Measurements from ENCODE around the gene CDC42BPB. TPM values are rescaled to one million over a fixed set of nuclear protein-coding genes. Genes with fewer than 3 reads are reported as not detected.

The CDC42BPB gene
- total RNA-seq, 2 experiments from 2014 or later, result 0.13 to 0.16 TPM

DNA sequence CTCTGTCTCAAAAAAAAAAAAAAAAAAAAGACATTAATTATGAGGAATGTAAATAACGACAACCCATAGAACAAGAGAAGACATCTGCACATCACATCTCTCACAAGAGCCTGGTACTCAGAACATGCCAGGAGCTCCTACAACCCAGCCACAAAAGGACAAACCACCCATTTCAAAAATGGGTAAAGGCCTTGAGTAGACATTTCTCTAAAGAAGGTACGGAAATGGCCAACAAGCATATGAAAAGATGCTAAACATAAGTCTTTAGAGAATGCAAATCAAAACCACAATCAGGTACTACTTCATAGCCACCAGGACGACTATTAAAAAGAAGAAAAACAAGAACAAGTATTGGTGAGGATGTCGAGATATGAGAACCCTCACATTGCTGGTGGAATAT, 121.6 kb downstream of the CDC42BPB start:
- Mint-ChIP-seq H3K9me3 (ENCODE audit: insufficient read depth) (no peaks in the 10 kb centered on the region), H3K4me3 (no peak overlapping the region), H3K27ac (no peak overlapping the region), H3K36me3 (ENCODE audit: low read depth) (no peaks in the 10 kb centered on the region), H3K27me3 (ENCODE audit: low read depth) (peaks cover 3% of the 10 kb centered on the region), H3K4me1 (ENCODE audit: low read depth) (no peaks in the 10 kb centered on the region)
- ChIA-PET CTCF (interaction anchor here (0.7 kb wide), 1 partner anchor 18 kb away, joined by 3 read pairs; no protein-coding TSS in a partner anchor), POLR2A (no interaction called here)
- ATAC-seq (no peak), DNase-seq (no peak)

DNA sequence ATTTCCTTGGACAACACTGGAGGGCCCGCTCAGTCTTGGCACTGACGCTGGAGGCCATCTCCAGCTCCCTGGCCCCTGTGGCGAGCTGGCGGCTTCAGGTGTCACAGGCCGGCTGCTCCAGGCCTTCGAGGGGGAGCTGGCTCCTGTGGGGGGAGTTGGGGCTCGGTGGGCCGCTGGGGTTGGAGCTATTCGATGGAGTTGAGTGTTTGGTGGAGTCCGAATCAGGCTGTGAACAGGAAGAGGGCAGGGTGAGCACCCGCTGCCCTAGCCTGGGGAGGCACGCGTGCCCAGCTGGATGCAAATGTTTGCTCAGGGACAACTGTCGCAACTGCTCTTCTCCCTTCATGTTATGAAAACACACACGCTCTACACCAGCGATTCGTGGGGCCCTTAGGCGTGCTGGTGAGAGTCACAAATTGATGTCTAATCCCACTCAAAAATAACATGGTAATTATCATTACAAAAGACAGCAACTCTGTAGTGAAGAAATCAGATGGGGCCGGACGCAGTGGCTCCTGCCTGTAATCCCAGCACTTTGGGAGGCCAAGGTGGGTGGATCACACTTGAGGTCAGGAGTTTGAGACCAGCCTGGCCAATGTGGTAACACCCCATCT, 123.6 kb downstream of the CDC42BPB start:
- Mint-ChIP-seq H3K27me3 (ENCODE audit: low read depth) (peaks cover 8% of the 10 kb centered on the region), H3K36me3 (ENCODE audit: low read depth) (no peaks in the 10 kb centered on the region), H3K9me3 (ENCODE audit: insufficient read depth) (no peaks in the 10 kb centered on the region), H3K4me1 (ENCODE audit: low read depth) (no peaks in the 10 kb centered on the region), H3K4me3 (no peak overlapping the region), H3K27ac (no peak overlapping the region)
- POLR2A ChIA-PET, result no interaction called here
- CTCF ChIA-PET, result no interaction called here
- ATAC-seq, result no peak
- no peak for DNase-seq

DNA sequence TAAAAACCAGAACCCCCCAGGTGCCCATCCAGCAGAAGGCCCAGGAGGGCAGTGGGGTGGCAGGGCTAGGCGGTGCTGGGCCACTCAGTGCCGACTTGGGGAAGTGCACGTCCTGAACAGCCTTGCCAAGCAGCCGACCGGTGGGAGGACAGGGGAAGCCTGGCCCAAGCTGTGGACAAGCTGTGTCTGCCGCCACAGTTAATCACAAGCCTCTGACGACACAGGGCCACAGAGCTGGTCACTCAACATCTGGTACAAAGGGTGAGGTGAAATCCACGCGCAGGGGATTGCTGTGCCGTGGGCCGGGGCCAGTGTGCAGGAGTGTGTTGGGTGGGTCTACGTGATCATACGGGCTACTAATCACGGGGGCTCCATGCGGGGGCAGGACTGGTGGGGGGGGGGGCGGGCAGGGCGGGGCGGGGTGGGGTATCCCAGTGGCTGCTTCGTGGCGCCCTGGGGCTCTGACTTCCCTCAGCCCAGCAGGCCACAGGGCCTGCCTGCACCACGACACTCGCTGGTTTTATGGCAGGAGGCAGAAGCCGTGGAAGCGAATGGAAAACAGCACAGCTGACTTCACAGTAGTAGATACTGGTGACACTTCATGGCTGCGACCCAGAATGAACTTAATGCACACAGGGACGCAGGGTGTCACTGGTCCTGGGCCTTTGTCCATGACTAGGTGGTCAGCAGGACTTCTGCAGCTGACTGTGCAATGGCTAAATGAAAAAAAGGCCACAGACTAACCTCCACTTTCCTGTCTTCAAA, 124.7 kb downstream of the CDC42BPB start:
- H3K4me1 Mint-ChIP-seq (ENCODE audit: low read depth), result peaks cover 5% of the 10 kb centered on the region
- peaks cover 17% of the 10 kb centered on the region for H3K27me3 Mint-ChIP-seq (ENCODE audit: low read depth)
- CTCF ChIA-PET, result no interaction called here
- no peaks in the 10 kb centered on the region for H3K36me3 Mint-ChIP-seq (ENCODE audit: low read depth)
- H3K4me3 Mint-ChIP-seq, result no peak overlapping the region
- no peak for ATAC-seq
- POLR2A ChIA-PET, result no interaction called here
- no peak for DNase-seq
- H3K9me3 Mint-ChIP-seq (ENCODE audit: insufficient read depth), result no peaks in the 10 kb centered on the region
- no peak overlapping the region for H3K27ac Mint-ChIP-seq

DNA sequence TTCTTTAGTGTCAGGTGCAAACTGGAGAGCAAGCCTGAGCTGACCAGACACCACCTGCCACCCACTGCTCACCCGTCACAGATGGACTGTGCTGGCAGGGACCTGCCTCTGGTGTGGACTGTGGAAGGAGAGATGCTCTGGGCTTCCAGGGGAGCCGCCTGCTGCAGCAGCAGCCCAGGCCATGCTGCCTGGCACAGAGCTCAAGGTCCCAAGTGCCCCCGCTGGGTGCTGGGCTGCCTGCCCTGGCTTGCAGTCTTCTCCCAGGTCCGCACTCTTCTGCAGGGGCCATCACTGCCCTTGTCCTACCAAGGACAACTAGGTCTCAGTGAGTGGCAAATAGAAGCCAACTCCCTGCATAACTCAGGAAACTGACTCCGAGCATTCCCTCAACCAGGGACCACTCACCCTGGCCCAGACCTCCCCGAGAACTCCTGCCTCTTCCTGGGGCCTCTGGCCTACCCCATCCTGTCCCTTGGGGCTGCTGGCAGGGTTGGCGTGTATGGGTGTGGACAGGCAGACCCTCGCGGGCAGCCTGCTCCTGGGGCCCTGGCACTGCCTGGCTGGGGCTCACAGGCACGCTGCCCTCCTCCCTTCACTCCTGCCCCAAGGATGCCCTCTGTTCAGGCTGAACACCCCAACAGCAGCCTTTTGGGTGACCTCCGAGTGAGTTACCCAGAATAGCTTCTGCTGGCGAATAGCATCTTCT, 125.6 kb downstream of the CDC42BPB start:
- no peaks in the 10 kb centered on the region for H3K9me3 Mint-ChIP-seq (ENCODE audit: insufficient read depth)

DNA sequence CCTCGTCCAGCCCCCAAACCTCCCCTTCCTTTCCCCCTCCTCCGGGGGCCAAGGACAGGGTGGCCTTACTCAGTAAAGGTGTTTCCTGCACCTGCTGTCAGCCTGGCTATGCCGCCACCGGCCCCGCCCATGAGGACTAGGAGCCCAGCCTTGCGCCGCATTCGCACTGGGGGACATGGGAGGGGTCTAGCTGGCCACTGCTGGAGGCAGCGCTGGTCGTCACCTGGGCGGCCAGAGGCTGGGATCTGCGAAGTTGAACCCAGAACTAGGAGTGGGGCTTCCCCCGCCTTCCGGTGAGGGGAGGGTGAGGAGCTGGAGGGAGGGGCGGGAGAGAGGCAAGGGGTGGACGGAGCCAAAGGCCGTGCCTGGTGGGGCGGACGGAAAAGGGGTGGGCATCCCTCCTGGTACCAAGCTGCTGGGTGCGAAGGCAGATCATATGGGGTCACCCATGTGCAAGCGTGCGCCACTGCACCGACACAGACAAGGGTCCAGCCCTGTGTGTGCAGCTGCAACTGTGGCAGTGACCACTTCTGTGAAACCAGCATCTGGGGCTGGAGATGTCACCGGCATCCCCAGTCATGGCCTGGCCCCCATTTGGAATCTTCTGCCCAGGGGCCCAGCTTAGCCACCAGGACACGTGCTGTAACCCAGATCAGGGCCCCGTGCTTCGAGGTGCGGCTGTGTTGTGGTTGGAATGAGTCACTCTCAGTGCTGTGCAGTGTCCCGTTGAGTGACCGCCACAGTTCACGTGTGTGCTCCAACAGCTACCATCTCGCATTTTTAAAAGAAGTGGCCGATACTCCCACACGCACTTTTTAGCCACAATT, 126.4 kb downstream of the CDC42BPB start:
- H3K27me3 Mint-ChIP-seq (ENCODE audit: low read depth), result peaks cover 29% of the 10 kb centered on the region
- no peak overlapping the region for H3K27ac Mint-ChIP-seq
- H3K36me3 Mint-ChIP-seq (ENCODE audit: low read depth), result no peaks in the 10 kb centered on the region
- H3K4me1 Mint-ChIP-seq (ENCODE audit: low read depth), result peaks cover 5% of the 10 kb centered on the region
- POLR2A ChIA-PET, result no interaction called here
- no peaks in the 10 kb centered on the region for H3K9me3 Mint-ChIP-seq (ENCODE audit: insufficient read depth)
- CTCF ChIA-PET, result no interaction called here
- ATAC-seq (no peak), DNase-seq (no peak)
- H3K4me3 Mint-ChIP-seq, result no peak overlapping the region

More for the DNA sequence above, 125.6 kb downstream of the CDC42BPB start:
- CTCF ChIA-PET, result no interaction called here
- Mint-ChIP-seq H3K27ac (no peak overlapping the region), H3K4me1 (ENCODE audit: low read depth) (peaks cover 5% of the 10 kb centered on the region), H3K4me3 (no peak overlapping the region), H3K27me3 (ENCODE audit: low read depth) (peaks cover 22% of the 10 kb centered on the region), H3K36me3 (ENCODE audit: low read depth) (no peaks in the 10 kb centered on the region)
- no peak for DNase-seq
- POLR2A ChIA-PET, result no interaction called here
- ATAC-seq, result no peak

DNA sequence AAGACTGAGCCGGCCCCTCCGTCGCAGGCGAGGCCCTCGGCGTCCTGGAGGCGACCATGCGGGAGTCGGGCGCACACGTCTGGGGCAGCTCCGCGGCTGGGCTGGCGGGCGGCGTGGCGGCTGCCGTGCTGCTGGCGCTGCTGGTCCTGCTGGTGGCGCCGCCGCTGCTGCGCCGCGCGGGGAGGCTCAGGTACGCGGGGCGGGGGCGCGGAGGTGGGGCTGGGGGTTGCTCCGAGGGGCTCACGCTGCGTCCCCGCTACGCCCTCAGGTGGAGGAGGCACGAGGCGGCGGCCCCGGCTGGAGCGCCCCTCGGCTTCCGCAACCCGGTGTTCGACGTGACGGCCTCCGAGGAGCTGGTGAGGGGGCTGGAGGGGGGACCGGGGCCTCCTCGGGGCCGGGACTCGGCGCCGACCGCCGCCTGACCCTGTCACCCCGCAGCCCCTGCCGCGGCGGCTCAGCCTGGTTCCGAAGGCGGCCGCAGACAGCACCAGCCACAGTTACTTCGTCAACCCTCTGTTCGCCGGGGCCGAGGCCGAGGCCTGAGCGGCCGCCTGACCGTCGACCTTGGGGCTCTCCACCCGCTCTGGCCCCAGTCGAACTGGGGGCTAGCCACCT, 127.1 kb downstream of the CDC42BPB start:
- ChIA-PET CTCF (no interaction called here), POLR2A (no interaction called here)
- peaks cover 33% of the 10 kb centered on the region for H3K27me3 Mint-ChIP-seq (ENCODE audit: low read depth)
- H3K4me1 Mint-ChIP-seq (ENCODE audit: low read depth), result peaks cover 5% of the 10 kb centered on the region
- no peak for DNase-seq
- H3K4me3 Mint-ChIP-seq, result no peak overlapping the region
- ATAC-seq, result no peak
- H3K9me3 Mint-ChIP-seq (ENCODE audit: insufficient read depth), result no peaks in the 10 kb centered on the region
- H3K27ac Mint-ChIP-seq, result no peak overlapping the region
- no peaks in the 10 kb centered on the region for H3K36me3 Mint-ChIP-seq (ENCODE audit: low read depth)

DNA sequence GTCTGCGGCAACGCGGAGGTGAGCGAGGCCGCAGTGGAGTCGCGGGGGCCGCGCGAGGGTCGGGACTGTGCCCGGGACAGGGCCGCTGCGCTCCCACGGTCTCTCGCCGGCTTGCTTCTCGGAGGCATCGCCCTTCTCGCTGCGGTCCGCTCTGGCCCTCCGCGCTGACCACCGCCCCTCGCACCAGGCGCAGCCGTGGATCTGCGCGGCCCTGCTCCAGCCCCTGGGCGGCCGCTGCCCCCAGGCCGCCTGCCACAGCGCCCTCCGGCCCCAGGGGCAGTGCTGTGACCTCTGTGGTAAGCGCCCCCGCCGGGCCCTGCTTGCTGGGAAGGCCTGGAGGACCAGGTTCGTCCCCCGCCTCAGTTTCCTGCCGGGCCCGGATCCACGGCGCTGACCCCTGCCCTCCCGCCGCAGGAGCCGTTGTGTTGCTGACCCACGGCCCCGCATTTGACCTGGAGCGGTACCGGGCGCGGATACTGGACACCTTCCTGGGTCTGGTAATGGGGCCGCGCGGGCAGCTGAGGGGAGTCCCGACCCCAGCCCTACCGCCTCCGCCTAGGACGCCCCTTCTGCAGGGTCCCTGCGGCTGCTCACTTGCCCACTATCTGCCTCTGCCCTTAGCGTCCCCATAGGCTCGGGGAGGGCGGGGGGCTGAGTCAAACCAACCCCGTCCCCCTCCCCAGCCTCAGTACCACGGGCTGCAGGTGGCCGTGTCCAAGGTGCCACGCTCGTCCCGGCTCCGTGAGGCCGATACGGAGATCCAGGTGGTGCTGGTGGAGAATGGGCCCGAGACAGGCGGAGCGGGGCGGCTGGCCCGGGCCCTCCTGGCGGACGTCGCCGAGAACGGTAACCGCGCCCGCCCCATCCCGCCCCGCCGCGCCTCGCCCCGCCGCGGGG, 127.9 kb downstream of the CDC42BPB start:
- Mint-ChIP-seq H3K27me3 (ENCODE audit: low read depth) (peaks cover 35% of the 10 kb centered on the region), H3K4me1 (ENCODE audit: low read depth) (peaks cover 5% of the 10 kb centered on the region), H3K9me3 (ENCODE audit: insufficient read depth) (no peaks in the 10 kb centered on the region), H3K27ac (no peak overlapping the region), H3K4me3 (no peak overlapping the region), H3K36me3 (ENCODE audit: low read depth) (no peaks in the 10 kb centered on the region)
- POLR2A ChIA-PET, result no interaction called here
- DNase-seq, result no peak
- CTCF ChIA-PET, result no interaction called here
- no peak for ATAC-seq

DNA sequence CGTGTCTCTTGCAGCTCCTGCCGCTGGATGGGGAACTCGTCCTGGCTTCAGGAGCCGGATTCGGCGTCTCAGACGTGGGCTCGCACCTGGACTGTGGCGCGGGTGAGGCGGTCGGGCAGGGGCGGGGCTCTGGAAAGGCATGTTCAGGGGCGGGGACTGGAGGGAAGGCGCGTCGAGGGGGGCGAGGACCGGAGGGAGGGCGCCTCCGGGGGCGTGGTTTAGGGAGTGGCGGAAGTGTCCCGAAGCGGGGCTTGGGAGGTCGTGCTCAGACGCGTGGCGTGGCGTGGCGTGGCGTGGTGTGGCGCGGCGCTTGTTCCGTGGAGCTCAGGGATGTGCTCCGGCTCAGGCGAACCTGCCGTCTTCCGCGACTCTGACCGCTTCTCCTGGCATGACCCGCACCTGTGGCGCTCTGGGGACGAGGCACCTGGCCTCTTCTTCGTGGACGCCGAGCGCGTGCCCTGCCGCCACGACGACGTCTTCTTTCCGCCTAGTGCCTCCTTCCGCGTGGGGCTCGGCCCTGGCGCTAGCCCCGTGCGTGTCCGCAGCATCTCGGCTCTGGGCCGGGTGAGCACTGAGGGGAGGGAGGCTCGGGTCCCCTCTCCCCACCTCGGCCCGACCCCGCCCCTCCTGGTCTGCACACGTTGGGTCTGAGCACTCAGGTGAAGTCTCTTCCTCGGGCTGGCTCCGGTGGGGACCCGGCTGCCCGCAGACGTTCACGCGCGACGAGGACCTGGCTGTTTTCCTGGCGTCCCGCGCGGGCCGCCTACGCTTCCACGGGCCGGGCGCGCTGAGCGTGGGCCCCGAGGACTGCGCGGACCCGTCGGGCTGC, 128.7 kb downstream of the CDC42BPB start:
- H3K4me3 Mint-ChIP-seq, result peak overlapping the region; percentile 58
- peaks cover 5% of the 10 kb centered on the region for H3K4me1 Mint-ChIP-seq (ENCODE audit: low read depth)
- H3K27ac Mint-ChIP-seq, result no peak overlapping the region
- CTCF ChIA-PET, result interaction anchor here (1.4 kb wide), 1 partner anchor 234 kb away, joined by 4 read pairs; no protein-coding TSS in a partner anchor
- H3K27me3 Mint-ChIP-seq (ENCODE audit: low read depth), result peaks cover 39% of the 10 kb centered on the region
- POLR2A ChIA-PET, result no interaction called here
- peak; percentile 86 for ATAC-seq
- no peaks in the 10 kb centered on the region for H3K36me3 Mint-ChIP-seq (ENCODE audit: low read depth)
- no peaks in the 10 kb centered on the region for H3K9me3 Mint-ChIP-seq (ENCODE audit: insufficient read depth)
- DNase-seq, result peak; percentile 84

DNA sequence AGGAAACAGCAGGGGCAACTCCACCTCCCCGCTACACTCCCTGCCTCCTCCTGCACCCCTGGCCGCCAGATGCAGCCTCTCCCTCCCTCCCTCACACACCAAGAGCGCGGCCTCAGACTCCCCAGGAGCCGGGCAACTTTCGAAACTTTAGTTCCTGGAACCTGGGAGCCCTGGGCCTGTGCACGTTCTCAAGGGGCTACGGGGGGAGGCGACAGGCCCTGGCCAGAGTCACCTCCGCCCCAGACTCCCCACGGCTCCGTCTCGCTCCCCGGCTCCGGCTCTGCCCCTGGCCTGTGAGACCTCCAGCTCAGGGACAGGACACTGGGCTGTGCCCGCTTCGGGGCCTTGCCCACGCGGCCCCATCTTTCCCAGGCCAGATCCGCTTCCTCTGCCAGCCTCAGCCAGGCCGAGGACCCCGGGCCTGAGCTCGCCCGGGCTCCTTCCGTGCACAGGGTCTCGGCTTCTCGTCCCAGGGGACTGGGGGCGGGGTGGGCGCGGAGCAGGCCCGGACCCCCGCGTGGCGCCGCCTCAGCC, 129.4 kb downstream of the CDC42BPB start:
- H3K36me3 Mint-ChIP-seq (ENCODE audit: low read depth), result no peaks in the 10 kb centered on the region
- peaks cover 5% of the 10 kb centered on the region for H3K4me1 Mint-ChIP-seq (ENCODE audit: low read depth)
- H3K9me3 Mint-ChIP-seq (ENCODE audit: insufficient read depth), result no peaks in the 10 kb centered on the region
- POLR2A ChIA-PET, result interaction anchor here (0.7 kb wide), 1 partner anchor 59 kb away, joined by 3 read pairs; no protein-coding TSS in a partner anchor
- H3K4me3 Mint-ChIP-seq, result peak overlapping the region; percentile 58
- ATAC-seq, result peak; percentile 31
- CTCF ChIA-PET, result interaction anchor here (1.4 kb wide), 1 partner anchor 233 kb away, joined by 4 read pairs; no protein-coding TSS in a partner anchor
- H3K27me3 Mint-ChIP-seq (ENCODE audit: low read depth), result peaks cover 42% of the 10 kb centered on the region
- DNase-seq, result no peak
- no peak overlapping the region for H3K27ac Mint-ChIP-seq

DNA sequence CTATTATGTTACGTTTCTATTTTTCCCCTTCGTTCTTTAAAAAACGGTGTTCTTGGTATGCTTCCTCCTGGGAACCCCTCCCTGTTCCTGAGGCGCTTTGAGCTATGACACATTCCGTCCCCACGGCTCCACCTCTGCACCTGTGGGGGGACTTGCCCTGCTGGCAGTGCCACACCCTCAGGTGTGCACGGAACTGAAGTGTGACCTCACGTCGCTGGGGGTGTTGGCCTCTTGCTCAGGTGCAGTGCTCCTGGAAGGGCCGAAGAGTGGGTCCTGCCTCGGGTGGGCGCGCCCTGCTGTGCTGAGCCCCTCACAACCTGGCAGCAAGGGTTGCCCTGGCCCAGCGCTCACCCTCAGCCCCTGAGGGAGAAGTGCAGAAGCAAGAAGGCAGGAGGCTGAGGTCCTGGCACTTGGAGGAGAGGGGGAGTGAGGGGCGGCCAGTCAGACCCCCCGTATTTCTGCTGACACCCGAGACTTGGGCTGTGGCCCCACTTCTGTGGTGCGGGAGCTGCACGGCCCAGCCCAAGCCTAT, 129.9 kb downstream of the CDC42BPB start:
- no peaks in the 10 kb centered on the region for H3K9me3 Mint-ChIP-seq (ENCODE audit: insufficient read depth)
- peaks cover 42% of the 10 kb centered on the region for H3K27me3 Mint-ChIP-seq (ENCODE audit: low read depth)
- POLR2A ChIA-PET, result interaction anchor here (0.7 kb wide), 1 partner anchor 59 kb away, joined by 3 read pairs; no protein-coding TSS in a partner anchor
- CTCF ChIA-PET, result interaction anchor here (1.4 kb wide), 1 partner anchor 233 kb away, joined by 4 read pairs; no protein-coding TSS in a partner anchor
- no peak overlapping the region for H3K4me3 Mint-ChIP-seq
- H3K4me1 Mint-ChIP-seq (ENCODE audit: low read depth), result peaks cover 5% of the 10 kb centered on the region
- no peak overlapping the region for H3K27ac Mint-ChIP-seq
- no peak for ATAC-seq
- no peak for DNase-seq
- H3K36me3 Mint-ChIP-seq (ENCODE audit: low read depth), result no peaks in the 10 kb centered on the region

Measured in activated CD8-positive, alpha-beta T cell treated with anti-CD3 and anti-CD28 coated beads, Interleukin-2, amount 10 ng/mL, durations not matched to agents 7 days and 5 days (primary cell).